Lower leg skin (tissue), 3 donors: ENCODE data around the gene ISCU.

Experiments used
- POLR2A ChIP-seq, 2 donors: fragments of 450-650 bp; IDR thresholded peaks; one replicate each; pipeline ENCODE4 v1.6.1; 2016 to 2017; ENCODE audit warnings: antibody characterized with exemption in 2 of 2, mild to moderate bottlenecking in 1 of 2, moderate library complexity in 1 of 2
- TF ChIP-seq, protein P1 (sequence below), 3 donors: fragments of 450-650 bp; IDR thresholded peaks; one replicate each; pipeline ENCODE4 v1.5.1; 2016; ENCODE audit warnings: antibody characterized with exemption in 3 of 3, mild to moderate bottlenecking in 3 of 3, moderate library complexity in 2 of 3

DNA sequence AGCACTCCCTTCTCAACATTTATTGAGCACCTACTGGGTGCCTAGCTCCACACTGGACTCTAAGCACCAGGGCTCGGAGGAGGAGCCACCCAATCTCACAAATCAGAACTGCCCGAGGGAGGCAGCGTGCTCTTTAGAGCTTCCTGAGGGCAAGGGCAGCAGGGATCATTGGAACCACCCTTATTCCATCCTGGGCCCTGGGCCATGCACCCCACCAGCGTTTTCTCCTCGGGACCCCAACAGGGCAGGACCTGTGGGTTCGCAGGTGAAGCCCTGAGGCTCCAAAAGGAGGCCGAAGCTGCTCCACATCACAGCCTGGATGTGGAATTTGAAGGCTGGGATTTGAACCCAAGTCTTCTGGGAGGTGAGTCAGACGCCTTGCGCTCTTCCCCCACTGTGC lies 20.1 kb downstream of the ISCU start:
- TF ChIP-seq, protein P1, sequence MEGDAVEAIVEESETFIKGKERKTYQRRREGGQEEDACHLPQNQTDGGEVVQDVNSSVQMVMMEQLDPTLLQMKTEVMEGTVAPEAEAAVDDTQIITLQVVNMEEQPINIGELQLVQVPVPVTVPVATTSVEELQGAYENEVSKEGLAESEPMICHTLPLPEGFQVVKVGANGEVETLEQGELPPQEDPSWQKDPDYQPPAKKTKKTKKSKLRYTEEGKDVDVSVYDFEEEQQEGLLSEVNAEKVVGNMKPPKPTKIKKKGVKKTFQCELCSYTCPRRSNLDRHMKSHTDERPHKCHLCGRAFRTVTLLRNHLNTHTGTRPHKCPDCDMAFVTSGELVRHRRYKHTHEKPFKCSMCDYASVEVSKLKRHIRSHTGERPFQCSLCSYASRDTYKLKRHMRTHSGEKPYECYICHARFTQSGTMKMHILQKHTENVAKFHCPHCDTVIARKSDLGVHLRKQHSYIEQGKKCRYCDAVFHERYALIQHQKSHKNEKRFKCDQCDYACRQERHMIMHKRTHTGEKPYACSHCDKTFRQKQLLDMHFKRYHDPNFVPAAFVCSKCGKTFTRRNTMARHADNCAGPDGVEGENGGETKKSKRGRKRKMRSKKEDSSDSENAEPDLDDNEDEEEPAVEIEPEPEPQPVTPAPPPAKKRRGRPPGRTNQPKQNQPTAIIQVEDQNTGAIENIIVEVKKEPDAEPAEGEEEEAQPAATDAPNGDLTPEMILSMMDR (IDR thresholded peaks at IDR 0.05) = no peak
- TF ChIP-seq POLR2A (IDR thresholded peaks at IDR 0.05) = no peak
